OCI-LY3 (cell line): ENCODE results near the gene DNAJC19.
A peak's percentile ranks its signal among the peaks of the same experiment; 100 is the strongest.

Experiments used
- H2AFZ ChIP-seq: fragments of 200-600, 300-600 bp; shearing (Covaris generic); 2 replicates; pipeline ENCODE4 v1.6.0; 2014; ENCODE audit warnings: antibody characterized with exemption, low read depth, low read length
- H3K27ac ChIP-seq: fragments of 200-600, 300-600 bp; sonication (generic); 2 replicates; pipeline ENCODE4 v1.5.1; 2014; ENCODE audit warnings: mild to moderate bottlenecking, low read length, moderate library complexity, mixed read lengths
- H3K27me3 ChIP-seq: fragments of 200-600, 300-600 bp; sonication (generic); 2 replicates; pipeline ENCODE4 v1.6.1; 2014; ENCODE audit warnings: low read depth, low read length, mixed read lengths
- H3K36me3 ChIP-seq: fragments of 200-600, 300-600 bp; sonication (generic); replicated peaks from 2 replicates; pipeline ENCODE3; 2014; ENCODE audit warnings: low read depth, low read length, mixed read lengths
- H3K4me1 ChIP-seq: fragments of 300-600, 200-600 bp; sonication (generic); 2 replicates; pipeline ENCODE4 v1.6.1; 2014; ENCODE audit warnings: low read length, mixed read lengths
- H3K4me2 ChIP-seq: fragments of 200-600, 300-600 bp; sonication (generic); 2 replicates; pipeline ENCODE4 v1.6.1; 2014; ENCODE audit warnings: low read length, mixed read lengths
- H3K4me3 ChIP-seq: fragments of 300-600, 200-600 bp; sonication (generic); 2 replicates; pipeline ENCODE4 v1.5.1; 2014; ENCODE audit warnings: antibody characterized with exemption, mild to moderate bottlenecking, low read length, moderate library complexity
- H3K79me2 ChIP-seq: fragments of 300-600, 200-600 bp; shearing (Covaris generic); 2 replicates; pipeline ENCODE4 v1.6.1; 2014; ENCODE audit warnings: mild to moderate bottlenecking, low read length, mixed read lengths
- H3K9ac ChIP-seq: fragments of 300-600, 200-600 bp; shearing (Covaris generic); 2 replicates; pipeline ENCODE4 v1.6.0; 2014; ENCODE audit warnings: mild to moderate bottlenecking, low read length, moderate library complexity
- H3K9me3 ChIP-seq: fragments of 200-600, 300-600 bp; shearing (Covaris generic); 2 replicates; pipeline ENCODE4 v1.6.1; 2014; ENCODE audit warnings: low read length, mixed read lengths; ENCODE audit not compliant: insufficient read depth
- H4K20me1 ChIP-seq: fragments of 200-600, 300-600 bp; sonication (generic); 2 replicates; pipeline ENCODE4 v1.6.1; 2016; ENCODE audit warnings: low read length, mixed read lengths; ENCODE audit not compliant: insufficient read depth
- CTCF ChIP-seq: fragments of 200-600, 300-600 bp; sonication (generic); IDR thresholded peaks from 2 replicates; pipeline ENCODE4 v1.5.1; 2014; ENCODE audit warnings: antibody characterized with exemption, low read length, low read depth
- EZH2phosphoT487 ChIP-seq: fragments of 200-600 bp; shearing (Covaris generic); IDR thresholded peaks from 2 replicates; pipeline ENCODE4 v1.6.1; 2018; ENCODE audit warnings: antibody characterized with exemption, mixed run types, low read depth

The DNAJC19 gene

GRCh38 chr3:180974286-180974685 lies 15.2 kb downstream of the DNAJC19 start:
- peaks cover 24% of the 10 kb centered on the region for H3K4me1 ChIP-seq
- H3K4me3 ChIP-seq, result no peak overlapping the region
- H3K9me3 ChIP-seq, result no peaks in the 10 kb centered on the region
- TF ChIP-seq EZH2phosphoT487 (no peak), CTCF (no peak)
- H3K79me2 ChIP-seq, result no peaks in the 10 kb centered on the region; the same call in 1 of the 2 replicates
- H4K20me1 ChIP-seq, result peaks cover 27% of the 10 kb centered on the region
- H3K36me3 ChIP-seq, result peaks cover 65% of the 10 kb centered on the region
- H2AFZ ChIP-seq, result no peak overlapping the region
- H3K9ac ChIP-seq, result no peak overlapping the region
- no peaks in the 10 kb centered on the region for H3K27me3 ChIP-seq
- H3K4me2 ChIP-seq, result no peak overlapping the region
- no peak overlapping the region for H3K27ac ChIP-seq

GRCh38 chr3:180973543-180973942 lies 16.0 kb downstream of the DNAJC19 start:
- H3K4me2 ChIP-seq, result peak overlapping the region; percentile 39
- no peak overlapping the region for H3K9ac ChIP-seq
- peaks cover 27% of the 10 kb centered on the region for H4K20me1 ChIP-seq
- H3K4me1 ChIP-seq, result peaks cover 24% of the 10 kb centered on the region
- no peak overlapping the region for H3K27ac ChIP-seq
- H2AFZ ChIP-seq, result no peak overlapping the region
- no peak for TF ChIP-seq CTCF
- no peaks in the 10 kb centered on the region for H3K27me3 ChIP-seq
- no peak overlapping the region for H3K4me3 ChIP-seq
- H3K36me3 ChIP-seq, result peaks cover 66% of the 10 kb centered on the region
- H3K79me2 ChIP-seq, result no peaks in the 10 kb centered on the region; the same call in 1 of the 2 replicates
- no peaks in the 10 kb centered on the region for H3K9me3 ChIP-seq

- Histone ChIP-seq H3K4me1 (peaks cover 24% of the 10 kb centered on the region), H3K79me2 (no peaks in the 10 kb centered on the region; the same call in 1 of the 2 replicates), H3K4me2 (no peak overlapping the region), H3K4me3 (no peak overlapping the region), H3K9me3 (no peaks in the 10 kb centered on the region), H3K27me3 (no peaks in the 10 kb centered on the region), H4K20me1 (peaks cover 27% of the 10 kb centered on the region), H2AFZ (no peak overlapping the region), H3K9ac (no peak overlapping the region), H3K36me3 (peaks cover 64% of the 10 kb centered on the region), H3K27ac (no peak overlapping the region)
- TF ChIP-seq CTCF (no peak), EZH2phosphoT487 (no peak)
Observed at GRCh38 chr3:180970931-180971330, 18.6 kb downstream of the DNAJC19 start.

- H4K20me1 ChIP-seq, result 0 out of 2 replicates have a peak, but pooled peaks cover 8% of the 10 kb centered on the region
- H3K4me1 ChIP-seq, result peaks cover 4% of the 10 kb centered on the region; the same call in 1 of the 2 replicates
Observed at GRCh38 chr3:180962530-180962929, 27.0 kb downstream of the DNAJC19 start.

More at GRCh38 chr3:180962530-180962929, 27.0 kb downstream of the DNAJC19 start:
- Histone ChIP-seq H2AFZ (no peak overlapping the region), H3K4me3 (no peak overlapping the region), H3K36me3 (peaks cover 35% of the 10 kb centered on the region), H3K79me2 (no peaks in the 10 kb centered on the region), H3K27ac (no peak overlapping the region), H3K9ac (no peak overlapping the region), H3K4me2 (no peak overlapping the region), H3K9me3 (no peaks in the 10 kb centered on the region), H3K27me3 (no peaks in the 10 kb centered on the region)
- TF ChIP-seq EZH2phosphoT487, result no peak
- no peak for TF ChIP-seq CTCF
